ENCODE data around the gene CNTLN.

DNA sequence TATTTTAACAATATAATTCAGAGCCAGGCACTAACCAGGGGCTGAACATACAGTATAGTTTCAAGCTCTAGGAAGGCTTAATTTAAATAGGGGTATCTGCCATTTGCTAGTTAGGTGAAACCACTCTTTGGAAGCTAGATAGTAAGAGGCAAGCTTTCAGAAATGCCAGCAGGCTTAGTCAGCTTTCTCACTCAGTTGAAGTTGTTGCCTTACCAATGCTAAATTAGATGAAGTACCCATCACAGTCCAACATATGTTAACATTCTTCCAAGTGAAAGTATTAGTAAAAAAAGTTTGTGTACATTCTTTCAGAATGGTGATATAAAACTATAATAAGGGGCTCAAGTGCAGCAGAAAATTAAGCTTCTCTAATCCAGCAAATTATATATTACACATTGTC is 215.0 kb downstream of the CNTLN start:
- TF ChIP-seq, protein P1, sequence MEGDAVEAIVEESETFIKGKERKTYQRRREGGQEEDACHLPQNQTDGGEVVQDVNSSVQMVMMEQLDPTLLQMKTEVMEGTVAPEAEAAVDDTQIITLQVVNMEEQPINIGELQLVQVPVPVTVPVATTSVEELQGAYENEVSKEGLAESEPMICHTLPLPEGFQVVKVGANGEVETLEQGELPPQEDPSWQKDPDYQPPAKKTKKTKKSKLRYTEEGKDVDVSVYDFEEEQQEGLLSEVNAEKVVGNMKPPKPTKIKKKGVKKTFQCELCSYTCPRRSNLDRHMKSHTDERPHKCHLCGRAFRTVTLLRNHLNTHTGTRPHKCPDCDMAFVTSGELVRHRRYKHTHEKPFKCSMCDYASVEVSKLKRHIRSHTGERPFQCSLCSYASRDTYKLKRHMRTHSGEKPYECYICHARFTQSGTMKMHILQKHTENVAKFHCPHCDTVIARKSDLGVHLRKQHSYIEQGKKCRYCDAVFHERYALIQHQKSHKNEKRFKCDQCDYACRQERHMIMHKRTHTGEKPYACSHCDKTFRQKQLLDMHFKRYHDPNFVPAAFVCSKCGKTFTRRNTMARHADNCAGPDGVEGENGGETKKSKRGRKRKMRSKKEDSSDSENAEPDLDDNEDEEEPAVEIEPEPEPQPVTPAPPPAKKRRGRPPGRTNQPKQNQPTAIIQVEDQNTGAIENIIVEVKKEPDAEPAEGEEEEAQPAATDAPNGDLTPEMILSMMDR (IDR thresholded peaks at IDR 0.05; ENCODE audit: insufficient read depth, low read length, poor library complexity, severe bottlenecking) = no peak
- TF ChIP-seq EZH2phosphoT487 (conservative IDR thresholded peaks at IDR 0.05; ENCODE audit: low read length) = no peak
